DMS 273 treated with DMSO at 0.1 percent for 48 hours (cell line): Measurements from ENCODE around the gene MANSC1.

Experiments
- DNase-seq: peaks from one replicate; lab custom pipeline; 2025; lab: John Stamatoyannopoulos, UW

The MANSC1 gene

GRCh38 chr12:12349711-12350665 is at the start of gene MANSC1:
Gene MANSC1 (minus strand): TSS chr12:12350242. CDS start chr12:12343314, 6,928 bp downstream.
- DNase-seq, result no peak

- no peak for DNase-seq
Measured at GRCh38 chr12:12399161-12399560, 49.1 kb upstream of the MANSC1 start.

DNA sequence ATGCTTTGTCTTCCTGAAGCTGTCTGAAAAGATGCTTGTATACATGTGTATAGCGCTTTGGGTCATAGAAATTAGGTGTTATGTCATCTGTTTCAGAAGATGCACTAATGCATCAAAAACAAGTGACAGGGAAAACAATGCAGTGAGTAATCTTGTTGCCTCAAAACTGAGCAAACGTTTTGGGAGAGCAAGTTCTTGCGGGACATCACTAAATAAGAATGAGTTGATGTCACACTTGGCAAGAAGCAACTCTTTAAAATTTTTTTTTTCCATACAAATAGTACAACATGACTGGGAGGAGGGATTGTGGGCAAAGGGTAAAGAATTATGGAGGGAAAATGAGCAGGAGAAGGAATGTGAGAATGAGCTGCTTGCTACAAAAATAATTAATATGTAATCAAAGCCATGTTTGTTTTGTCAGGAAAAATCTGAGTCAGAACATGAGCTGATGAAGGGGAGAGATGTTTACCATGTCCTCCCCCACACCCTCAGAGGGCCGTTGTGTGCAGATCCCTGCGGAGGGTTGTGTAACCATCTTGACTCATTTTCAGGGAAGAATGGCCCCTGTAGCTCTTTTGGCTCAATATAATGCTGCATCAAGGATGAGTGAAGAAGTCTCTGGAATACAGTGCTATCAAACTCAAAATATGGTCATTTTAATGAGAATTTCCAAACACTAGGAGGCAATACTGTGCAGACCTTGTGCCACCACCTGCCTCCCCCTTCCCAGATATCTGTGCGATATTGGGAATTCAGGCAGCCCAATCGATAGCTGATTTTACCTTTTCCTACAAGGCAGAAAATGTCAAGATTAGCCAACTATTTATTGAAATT is 48.2 kb upstream of the MANSC1 start:
- no peak for DNase-seq

DNA sequence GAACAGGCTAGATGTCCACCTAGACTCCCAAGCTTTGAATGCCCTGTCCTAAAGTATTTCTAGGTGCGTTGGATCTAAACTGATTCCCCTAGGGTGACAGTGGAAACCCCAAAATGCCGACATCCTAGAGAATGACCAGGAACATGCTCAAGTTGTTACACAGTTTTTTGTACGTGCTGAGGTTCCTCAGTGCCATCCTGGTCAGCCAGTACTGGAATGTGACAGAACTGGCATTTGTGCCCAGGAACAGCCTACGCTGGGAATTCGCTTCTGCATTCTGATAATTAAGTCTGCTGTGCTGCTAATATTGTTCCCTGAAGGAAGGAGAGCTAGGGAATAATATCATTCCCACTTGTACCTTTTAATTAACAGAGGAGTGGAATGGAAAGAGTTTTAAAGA is 47.1 kb upstream of the MANSC1 start:
- no peak for DNase-seq

DNA sequence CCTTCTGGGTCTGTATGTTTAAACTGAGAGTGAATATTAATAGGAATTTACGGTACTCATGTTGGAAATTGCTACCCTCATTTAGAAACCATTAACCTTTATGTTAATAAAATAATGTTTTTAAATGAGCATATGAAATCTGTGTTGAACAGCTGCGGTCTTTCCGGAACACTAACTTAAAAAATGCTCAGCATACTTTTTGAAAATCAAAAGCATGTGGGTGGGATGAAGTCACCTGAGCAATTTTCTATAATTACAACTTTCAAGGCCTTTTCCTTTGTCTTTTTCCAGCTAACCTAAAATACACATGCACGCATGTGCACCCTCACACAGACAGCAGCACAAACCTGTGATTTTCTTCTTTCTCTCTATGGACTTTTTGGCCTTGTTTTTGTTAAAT is 46.7 kb upstream of the MANSC1 start:
- DNase-seq, result no peak

DNA sequence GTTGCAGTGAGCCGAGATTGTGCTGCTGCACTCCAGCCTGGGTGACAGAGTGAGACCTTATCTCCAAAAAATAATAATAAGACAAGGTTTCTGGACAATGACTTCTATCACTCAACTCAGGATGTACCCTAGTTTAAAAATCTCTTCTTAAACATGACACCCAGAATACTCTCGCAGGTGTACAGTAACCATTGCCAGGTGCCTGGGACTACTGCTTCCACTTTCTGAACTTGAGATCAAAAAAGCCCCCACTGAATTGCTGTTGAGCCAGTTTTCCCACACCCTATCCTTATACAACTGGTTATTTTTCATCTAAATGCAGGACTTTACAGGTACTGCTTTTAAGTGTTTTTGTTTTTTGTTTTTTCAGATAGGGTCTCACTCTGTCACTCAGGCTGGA is 43.1 kb upstream of the MANSC1 start:
- no peak for DNase-seq

- DNase-seq, result no peak
Measured at GRCh38 chr12:12392413-12392812, 42.4 kb upstream of the MANSC1 start.

DNA sequence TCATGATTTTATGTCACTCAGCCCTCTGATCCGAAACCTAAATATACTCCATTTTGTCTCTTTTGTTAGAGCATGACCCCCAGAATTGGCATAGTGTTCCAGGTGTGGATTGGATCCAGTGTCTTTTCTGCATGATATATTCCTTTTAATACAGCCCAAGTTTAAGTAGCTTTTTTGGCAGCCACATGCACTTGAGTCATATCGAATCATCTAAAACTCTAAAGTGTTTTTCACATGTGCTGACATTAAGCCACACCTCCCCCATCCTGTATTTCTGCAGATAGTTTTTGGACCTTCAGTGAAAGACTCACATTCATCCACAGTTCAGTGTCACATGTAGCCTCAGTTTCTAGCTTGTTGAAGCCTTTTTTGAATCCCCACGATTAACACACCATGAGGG is 37.5 kb upstream of the MANSC1 start:
- no peak for DNase-seq

GRCh38 chr12:12384571-12385340 is 34.7 kb upstream of the MANSC1 start:
- no peak for DNase-seq

DNA sequence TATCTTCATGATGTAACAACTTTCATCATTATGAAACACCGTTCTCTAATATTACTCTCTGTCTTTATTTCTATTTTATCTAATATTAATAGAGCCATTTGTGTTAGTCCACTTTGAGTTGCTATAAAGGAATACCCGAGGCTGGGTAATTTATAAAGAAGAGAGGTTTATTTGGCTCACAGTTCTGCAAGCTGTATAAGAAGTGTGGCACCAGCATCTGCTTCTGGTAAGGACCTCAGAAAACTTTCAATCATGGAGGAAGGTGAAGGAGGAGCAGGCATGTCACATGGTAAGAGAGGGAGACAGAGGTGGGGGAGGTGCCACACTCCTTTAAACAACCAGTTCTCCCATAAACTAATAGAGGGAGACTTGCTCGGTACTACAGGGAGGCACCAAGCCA is 31.9 kb upstream of the MANSC1 start:
- no peak for DNase-seq

DNA sequence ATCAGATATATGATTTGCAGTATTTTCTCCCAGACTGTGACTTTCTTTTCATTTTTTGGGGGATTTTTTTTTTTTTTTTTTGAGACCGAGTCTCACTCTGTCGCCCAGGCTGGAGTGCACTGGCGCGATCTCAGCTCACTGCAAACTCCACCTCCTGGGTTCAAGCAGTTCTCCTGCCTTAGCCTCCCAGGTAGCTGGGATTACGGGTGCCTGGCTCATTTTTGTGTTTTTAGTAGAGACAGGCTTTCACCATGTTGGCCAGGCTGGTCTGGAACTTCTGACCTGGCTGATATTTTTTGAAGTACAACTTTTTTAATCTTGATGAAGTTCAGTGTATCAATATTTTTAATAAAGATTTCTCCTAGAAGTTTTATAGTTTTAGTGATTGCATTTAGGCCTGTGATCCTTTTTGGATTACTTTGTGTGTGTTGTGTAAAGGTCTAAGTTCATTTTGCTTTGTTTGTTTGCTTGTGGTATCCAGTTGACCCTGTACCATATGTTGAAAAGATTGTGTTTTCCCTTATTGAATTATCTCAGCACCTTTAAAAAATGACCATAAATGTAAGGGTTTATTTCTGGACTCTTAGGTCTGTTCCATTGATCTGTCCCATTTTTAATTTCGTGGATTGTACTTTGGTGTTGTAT is 31.0 kb upstream of the MANSC1 start:
- no peak for DNase-seq

GRCh38 chr12:12379831-12380730 is 30.0 kb upstream of the MANSC1 start:
- DNase-seq, result no peak

DNA sequence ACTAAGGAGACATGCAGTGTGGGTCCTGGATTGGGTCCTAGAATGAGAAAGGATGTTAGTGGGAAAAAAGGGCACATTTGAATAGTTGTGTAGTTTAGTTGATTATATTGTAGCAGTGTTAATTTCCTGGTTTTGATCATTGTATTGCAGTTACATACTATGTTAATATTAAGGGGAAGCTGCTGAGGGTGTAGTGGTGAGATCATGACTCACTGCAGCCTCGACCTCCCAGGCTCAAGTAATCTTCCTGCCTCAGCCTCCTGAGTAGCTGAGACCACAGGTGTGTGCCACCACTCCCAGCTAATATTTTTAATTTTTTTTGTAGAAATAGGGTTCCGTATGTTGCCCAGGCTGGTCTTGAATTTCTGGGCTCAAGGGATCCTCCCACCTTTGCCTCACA is 28.6 kb upstream of the MANSC1 start:
- no peak for DNase-seq

GRCh38 chr12:12376646-12377448 is 26.8 kb upstream of the MANSC1 start:
- DNase-seq, result no peak

DNA sequence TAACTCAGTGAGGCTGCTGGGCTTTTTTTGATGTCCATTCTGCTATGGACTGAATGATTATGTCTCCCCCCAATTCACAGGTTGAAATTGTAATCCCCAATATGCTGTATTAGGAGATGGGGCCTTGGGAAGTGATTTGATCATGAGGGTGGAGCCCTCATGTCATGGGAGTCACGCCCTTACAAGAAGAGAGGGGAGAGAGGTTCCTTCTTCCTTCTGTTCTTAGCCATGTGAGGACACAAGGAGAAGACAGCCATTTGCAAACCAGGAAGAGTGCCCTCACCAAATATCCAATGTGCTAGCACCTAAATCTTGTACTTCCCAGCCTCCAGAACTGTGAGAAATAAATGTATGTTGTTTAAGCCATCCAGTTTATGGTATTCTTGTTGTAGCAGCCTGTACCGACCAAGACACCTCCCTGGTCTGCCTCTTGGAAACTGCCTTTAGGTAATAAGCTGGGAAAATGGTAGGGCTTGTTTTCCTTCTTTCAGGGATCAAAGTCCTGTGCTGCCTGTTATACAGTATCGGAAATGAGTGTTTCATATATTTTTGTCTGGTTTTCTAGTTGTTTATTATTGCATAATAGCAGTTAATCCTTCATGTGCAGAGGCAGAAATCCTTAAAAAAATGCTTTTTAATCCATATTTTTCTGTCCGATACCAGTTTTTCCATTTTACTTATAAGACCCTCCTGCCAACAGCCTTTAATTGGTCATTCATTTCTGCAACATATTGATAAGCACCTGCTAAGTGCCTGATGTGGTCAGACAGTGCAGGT is 23.1 kb upstream of the MANSC1 start:
- DNase-seq, result no peak

- DNase-seq, result no peak
Measured at GRCh38 chr12:12367482-12367998, 17.5 kb upstream of the MANSC1 start.

DNA sequence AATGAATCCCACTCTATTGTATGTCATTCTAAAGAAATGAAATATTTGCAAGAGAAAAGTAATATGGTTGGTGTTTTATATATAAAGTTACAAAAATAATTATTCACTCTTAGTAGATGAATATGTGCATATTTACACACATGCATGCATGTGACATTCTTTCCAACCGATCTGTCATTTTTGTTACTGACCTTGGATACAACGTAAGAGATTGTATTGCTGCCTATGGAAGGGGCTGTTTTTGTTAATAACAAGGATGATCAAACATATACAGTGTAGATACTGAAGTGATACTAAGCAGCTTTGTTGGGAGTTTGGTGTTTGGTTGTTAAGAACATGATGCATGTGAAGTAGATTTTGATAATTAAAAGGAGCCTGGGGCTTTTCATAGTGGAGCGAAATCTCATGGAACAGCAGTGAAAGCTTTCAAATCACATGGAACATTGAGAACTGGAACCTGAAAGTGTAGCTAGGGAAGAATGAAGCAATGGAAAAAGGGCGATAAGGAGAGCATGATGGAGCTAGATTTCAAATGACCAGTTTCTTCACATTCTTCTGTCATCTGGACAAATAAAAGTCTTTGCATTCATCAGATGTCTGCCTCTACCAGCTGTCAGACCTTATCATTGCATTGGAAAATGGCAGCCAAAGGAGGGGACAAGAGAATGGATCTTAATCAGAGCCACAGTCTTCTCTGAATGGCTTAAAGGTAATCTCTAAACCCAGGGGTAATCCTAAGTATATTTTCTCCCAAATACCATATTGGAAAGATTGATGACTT is 16.8 kb upstream of the MANSC1 start:
- DNase-seq, result no peak

DNA sequence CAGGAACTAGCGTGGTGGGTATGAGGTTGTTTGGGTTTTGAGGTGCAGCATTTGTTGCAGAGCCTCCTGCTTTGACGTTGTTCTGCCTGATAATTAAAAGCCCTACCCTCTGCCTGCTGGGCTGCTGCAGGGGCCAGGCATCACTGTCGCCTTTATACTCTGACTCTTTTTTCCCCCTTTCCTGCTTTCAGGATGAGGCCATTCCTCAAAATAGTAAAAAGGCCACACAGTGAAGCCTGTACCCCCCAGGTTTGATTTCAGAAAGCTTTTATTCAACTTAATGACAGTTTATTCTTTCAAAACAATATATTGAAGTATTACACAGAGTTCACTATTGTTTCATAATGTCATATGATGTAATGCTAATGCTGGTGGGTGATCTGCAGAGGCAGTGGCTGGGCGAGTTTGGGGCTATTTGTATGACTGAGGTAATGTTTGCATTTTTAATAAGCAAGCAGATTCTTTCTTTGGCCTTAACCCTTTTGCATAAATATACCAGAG is 15.9 kb upstream of the MANSC1 start:
- DNase-seq, result no peak
